ENCODE measurements around the gene EIF4G3.

The EIF4G3 gene

GRCh38 chr1:21189421-21189820, 12.7 kb upstream of the EIF4G3 start:
- Histone ChIP-seq H3K4me2 (ENCODE audit: low read depth, low read length, poor library complexity, severe bottlenecking) (no peak overlapping the region), H3F3A (ENCODE audit: insufficient read depth) (no peaks in the 10 kb centered on the region), H2AFZ (ENCODE audit: low read depth, low read length, severe bottlenecking) (no peak overlapping the region), H3K9me2 (replicated peaks; ENCODE audit: insufficient read depth, low read length) (no peaks in the 10 kb centered on the region), H3K36me3 (ENCODE audit: low read length) (no peaks in the 10 kb centered on the region), H3K4me3 (ENCODE audit: insufficient read depth, low read length, poor library complexity, severe bottlenecking) (no peak overlapping the region), H3K9ac (ENCODE audit: low read length) (no peak overlapping the region), H3K27me3 (ENCODE audit: low read length) (no peaks in the 10 kb centered on the region), H3K9me3 (ENCODE audit: insufficient read depth, low read length) (no peaks in the 10 kb centered on the region), H3K27ac (ENCODE audit: low read depth, low read length) (no peak overlapping the region), H4K20me1 (ENCODE audit: low read depth, low read length) (no peaks in the 10 kb centered on the region), H3K79me2 (ENCODE audit: insufficient read depth, low read length) (no peaks in the 10 kb centered on the region)
- no peak for TF ChIP-seq CTCF (IDR thresholded peaks at IDR 0.05; ENCODE audit: insufficient read depth, low read length, poor library complexity, severe bottlenecking)
- TF ChIP-seq EZH2phosphoT487 (conservative IDR thresholded peaks at IDR 0.05; ENCODE audit: low read length) = no peak

- no peaks in the 10 kb centered on the region for H3K79me2 ChIP-seq (ENCODE audit: insufficient read depth, low read length)
- H3K4me3 ChIP-seq (ENCODE audit: insufficient read depth, low read length, poor library complexity, severe bottlenecking) = no peak overlapping the region
- no peak overlapping the region for H2AFZ ChIP-seq (ENCODE audit: low read depth, low read length, severe bottlenecking)
- no peaks in the 10 kb centered on the region for H3K9me2 ChIP-seq (replicated peaks; ENCODE audit: insufficient read depth, low read length)
- H3K27me3 ChIP-seq (ENCODE audit: low read length) = no peaks in the 10 kb centered on the region
- TF ChIP-seq EZH2phosphoT487 (conservative IDR thresholded peaks at IDR 0.05; ENCODE audit: low read length) (no peak), CTCF (IDR thresholded peaks at IDR 0.05; ENCODE audit: insufficient read depth, low read length, poor library complexity, severe bottlenecking) (no peak)
- H3K27ac ChIP-seq (ENCODE audit: low read depth, low read length) = no peak overlapping the region
- no peaks in the 10 kb centered on the region for H3K36me3 ChIP-seq (ENCODE audit: low read length)
- no peaks in the 10 kb centered on the region for H3F3A ChIP-seq (ENCODE audit: insufficient read depth)
- no peak overlapping the region for H3K9ac ChIP-seq (ENCODE audit: low read length)
- no peaks in the 10 kb centered on the region for H4K20me1 ChIP-seq (ENCODE audit: low read depth, low read length)
- H3K4me2 ChIP-seq (ENCODE audit: low read depth, low read length, poor library complexity, severe bottlenecking) = no peak overlapping the region
- H3K9me3 ChIP-seq (ENCODE audit: insufficient read depth, low read length) = no peaks in the 10 kb centered on the region
Observed at GRCh38 chr1:21188235-21188634, 11.5 kb upstream of the EIF4G3 start.

GRCh38 chr1:21185221-21185731, 8.6 kb upstream of the EIF4G3 start:
- no peaks in the 10 kb centered on the region for H3F3A ChIP-seq (ENCODE audit: insufficient read depth)
- no peak for TF ChIP-seq EZH2phosphoT487 (conservative IDR thresholded peaks at IDR 0.05; ENCODE audit: low read length)
- no peak for TF ChIP-seq CTCF (IDR thresholded peaks at IDR 0.05; ENCODE audit: insufficient read depth, low read length, poor library complexity, severe bottlenecking)
- no peaks in the 10 kb centered on the region for H4K20me1 ChIP-seq (ENCODE audit: low read depth, low read length)
- no peaks in the 10 kb centered on the region for H3K9me2 ChIP-seq (replicated peaks; ENCODE audit: insufficient read depth, low read length)
- no peaks in the 10 kb centered on the region for H3K36me3 ChIP-seq (ENCODE audit: low read length)
- no peak overlapping the region for H3K4me3 ChIP-seq (ENCODE audit: insufficient read depth, low read length, poor library complexity, severe bottlenecking)
- H3K27me3 ChIP-seq (ENCODE audit: low read length) = no peaks in the 10 kb centered on the region
- H3K9me3 ChIP-seq (ENCODE audit: insufficient read depth, low read length) = no peaks in the 10 kb centered on the region
- H3K4me2 ChIP-seq (ENCODE audit: low read depth, low read length, poor library complexity, severe bottlenecking) = no peak overlapping the region
- no peak overlapping the region for H3K9ac ChIP-seq (ENCODE audit: low read length)
- H2AFZ ChIP-seq (ENCODE audit: low read depth, low read length, severe bottlenecking) = no peak overlapping the region
- H3K27ac ChIP-seq (ENCODE audit: low read depth, low read length) = no peak overlapping the region
- H3K79me2 ChIP-seq (ENCODE audit: insufficient read depth, low read length) = no peaks in the 10 kb centered on the region
